Panc1 (cell line): Measurements from ENCODE around the gene FZD4. TPM values are rescaled to one million over a fixed set of nuclear protein-coding genes. Genes with fewer than 3 reads are reported as not detected.

ENCODE experiments used
- ATAC-seq: fragments of 200-7000 bp; cut with Tn5 transposase; 2 replicates; pipeline ENCODE4 v1.9.1; 2020; ENCODE audit warnings: mild to moderate bottlenecking, moderate library complexity
- BruUV-seq: library from RNA; stranded (reverse); fragments of 400-500 nt; replicated peaks from 2 replicates; lab custom pipeline; 2021; lab: Mats Ljungman, UMichigan
- CTCF ChIA-PET: fragments of 300-600 bp; sonication (Branson Sonifier 250); formaldehyde crosslinking; loops from one replicate; lab custom pipeline; 2022; ENCODE audit warnings: antibody characterized with exemption; lab: Charles Lee
- POLR2A ChIA-PET: fragments of 300-600 bp; sonication (Branson Sonifier 250); formaldehyde crosslinking; loops from one replicate; lab custom pipeline; 2022; ENCODE audit warnings: antibody characterized with exemption; lab: Charles Lee
- DNase-seq: peaks from one replicate; pipeline ENCODE4 v3.0.0-alpha.2; 2010; ENCODE audit warnings: low read depth, low spot score
- H3K27ac ChIP-seq: 2 replicates; pipeline ENCODE4 v1.5.1; 2011; ENCODE audit warnings: mild to moderate bottlenecking, low read length, inconsistent platforms
- H3K27me3 ChIP-seq: fragments of 200-500 bp; sonication (Bioruptor generic); 2 replicates; pipeline ENCODE4 v1.6.0; 2014; ENCODE audit warnings: low read length, inconsistent platforms; ENCODE audit not compliant: control insufficient read depth, insufficient read depth
- H3K36me3 ChIP-seq: fragments of 200-500 bp; sonication (Bioruptor generic); 2 replicates; pipeline ENCODE4 v1.5.1; 2014; ENCODE audit warnings: inconsistent platforms, mild to moderate bottlenecking, low read length, moderate library complexity; ENCODE audit not compliant: control insufficient read depth, insufficient read depth
- H3K4me1 ChIP-seq: 2 replicates; pipeline ENCODE4 v1.5.1; 2011; ENCODE audit warnings: inconsistent platforms, mild to moderate bottlenecking, low read length, moderate library complexity; ENCODE audit not compliant: control insufficient read depth, insufficient read depth
- H3K4me3 ChIP-seq, 2 experiments: 2 replicates each; pipeline ENCODE4 v1.5.1; 2011 to 2012; ENCODE audit warnings: low read depth in 2 of 2, low read length in 2 of 2, mild to moderate bottlenecking in 2 of 2, inconsistent platforms in 1 of 2, moderate library complexity in 1 of 2
- H3K9me3 ChIP-seq: fragments of 200-500 bp; sonication (Bioruptor generic); 2 replicates; pipeline ENCODE4 v1.5.1; 2014; ENCODE audit warnings: low read depth, mild to moderate bottlenecking, inconsistent platforms, low read length, moderate library complexity; ENCODE audit not compliant: control insufficient read depth, insufficient read depth
- POLR2AphosphoS5 ChIP-seq: IDR thresholded peaks from 2 replicates; pipeline ENCODE4 v1.6.1; 2012; ENCODE audit warnings: mild to moderate bottlenecking, low read depth, low read length, moderate library complexity
- REST ChIP-seq, 2 experiments: IDR thresholded peaks; 2 replicates each; pipeline ENCODE4 v1.6.1; 2011 to 2012; ENCODE audit warnings: low read depth in 2 of 2, control low read depth in 1 of 2, low read length in 1 of 2, mild to moderate bottlenecking in 1 of 2, moderate library complexity in 1 of 2; ENCODE audit not compliant: insufficient read depth in 1 of 2
- SIN3A ChIP-seq: IDR thresholded peaks from 2 replicates; pipeline ENCODE4 v1.6.1; 2012; ENCODE audit warnings: low read depth, mild to moderate bottlenecking, low read length, moderate library complexity, borderline replicate concordance; ENCODE audit not compliant: insufficient read depth
- TCF7L2 ChIP-seq: IDR thresholded peaks from 2 replicates; pipeline ENCODE4 v1.6.1; 2011; ENCODE audit warnings: mild to moderate bottlenecking, low read depth, low read length, inconsistent platforms
- in situ Hi-C: cut with HindIII; loops from 2 replicates; pipeline ENCODE4 v1.10.0; 2016; ENCODE audit warnings: low sequenced_read_pairs, low pct_unique_long_range_greater_than_20kb
- intact Hi-C: fragments of 100-400 bp; cut with micrococcal nuclease; formaldehyde crosslinking; loops from one replicate; pipeline ENCODE4 v1.10.0; 2022; ENCODE audit not compliant: unreplicated experiment
- total RNA-seq: library from RNA; stranded (reverse); gene quantifications from one replicate; pipeline ENCODE4 v1.2.1, GENCODE V29; 2021; ENCODE audit not compliant: unreplicated experiment
- TF ChIP-seq, protein P1 (sequence below): fragments of 450-650 bp; IDR thresholded peaks from 2 replicates; pipeline ENCODE4 v1.5.1; 2017; ENCODE audit warnings: mild to moderate bottlenecking

Gene FZD4
- total RNA-seq, 1 experiment from 2014 or later = 11.1 TPM

GRCh38 chr11:86906198-86906597 is 49.0 kb downstream of the FZD4 start:
- CTCF ChIA-PET = no interaction called here
- TF ChIP-seq TCF7L2 (no peak), REST (IDR thresholded peaks at IDR 0.05; ENCODE audit: insufficient read depth in 1 of 2, low read depth in 2 of 2, low read length in 1 of 2) (no peak), SIN3A (no peak), POLR2AphosphoS5 (no peak)
- TF ChIP-seq, protein P1, sequence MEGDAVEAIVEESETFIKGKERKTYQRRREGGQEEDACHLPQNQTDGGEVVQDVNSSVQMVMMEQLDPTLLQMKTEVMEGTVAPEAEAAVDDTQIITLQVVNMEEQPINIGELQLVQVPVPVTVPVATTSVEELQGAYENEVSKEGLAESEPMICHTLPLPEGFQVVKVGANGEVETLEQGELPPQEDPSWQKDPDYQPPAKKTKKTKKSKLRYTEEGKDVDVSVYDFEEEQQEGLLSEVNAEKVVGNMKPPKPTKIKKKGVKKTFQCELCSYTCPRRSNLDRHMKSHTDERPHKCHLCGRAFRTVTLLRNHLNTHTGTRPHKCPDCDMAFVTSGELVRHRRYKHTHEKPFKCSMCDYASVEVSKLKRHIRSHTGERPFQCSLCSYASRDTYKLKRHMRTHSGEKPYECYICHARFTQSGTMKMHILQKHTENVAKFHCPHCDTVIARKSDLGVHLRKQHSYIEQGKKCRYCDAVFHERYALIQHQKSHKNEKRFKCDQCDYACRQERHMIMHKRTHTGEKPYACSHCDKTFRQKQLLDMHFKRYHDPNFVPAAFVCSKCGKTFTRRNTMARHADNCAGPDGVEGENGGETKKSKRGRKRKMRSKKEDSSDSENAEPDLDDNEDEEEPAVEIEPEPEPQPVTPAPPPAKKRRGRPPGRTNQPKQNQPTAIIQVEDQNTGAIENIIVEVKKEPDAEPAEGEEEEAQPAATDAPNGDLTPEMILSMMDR = no peak
- Histone ChIP-seq H3K27ac (no peak overlapping the region), H3K9me3 (no peaks in the 10 kb centered on the region), H3K4me1 (no peaks in the 10 kb centered on the region), H3K36me3 (no peaks in the 10 kb centered on the region), H3K4me3 (no peak overlapping the region), H3K27me3 (no peaks in the 10 kb centered on the region)
- intact Hi-C loops (no loop called here), in situ Hi-C loops (no loop called here)
- ATAC-seq (no peak), DNase-seq (no peak)
- POLR2A ChIA-PET = no interaction called here
- BruUV-seq = no TSS peak

DNA sequence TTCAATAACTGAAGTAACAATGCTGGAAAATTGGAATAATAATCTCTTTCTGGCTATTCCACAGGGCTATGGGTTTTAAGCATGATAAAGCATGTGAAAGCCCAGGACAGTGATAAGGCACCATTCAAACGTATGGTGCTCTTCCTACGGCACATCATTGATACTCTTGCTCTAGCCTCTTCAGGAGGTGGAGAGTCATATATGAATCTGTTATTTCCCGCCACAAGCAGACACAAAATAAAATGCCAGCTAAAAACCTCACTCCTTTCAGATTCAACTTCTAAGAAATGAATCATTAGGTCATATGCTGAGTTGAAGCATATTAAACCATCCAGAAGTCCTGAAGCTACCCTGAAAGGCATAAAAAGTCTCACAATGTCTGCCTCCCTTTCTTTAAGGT is 49.9 kb downstream of the FZD4 start:
- POLR2A ChIA-PET = no interaction called here

More for the DNA sequence above, 49.9 kb downstream of the FZD4 start:
- Histone ChIP-seq H3K36me3 (no peaks in the 10 kb centered on the region), H3K27ac (no peak overlapping the region), H3K27me3 (no peaks in the 10 kb centered on the region), H3K4me3 (no peak overlapping the region), H3K4me1 (no peaks in the 10 kb centered on the region), H3K9me3 (no peaks in the 10 kb centered on the region)
- no TSS peak for BruUV-seq
- DNase-seq (no peak), ATAC-seq (no peak)
- no peak for TF ChIP-seq POLR2AphosphoS5
- TF ChIP-seq REST (IDR thresholded peaks at IDR 0.05; ENCODE audit: insufficient read depth in 1 of 2, low read depth in 2 of 2, low read length in 1 of 2) = no peak
- no peak for TF ChIP-seq SIN3A
- TF ChIP-seq TCF7L2 = no peak
- TF ChIP-seq, protein P1 = no peak
- in situ Hi-C loops = no loop called here
- intact Hi-C loops = no loop called here
- CTCF ChIA-PET = no interaction called here
